Progenitor cell of endocrine pancreas (in vitro differentiated cells): ENCODE results near the gene FLRT1. TPM values are rescaled to one million over a fixed set of nuclear protein-coding genes. Genes with fewer than 3 reads are reported as not detected.

Experiments used
- DNase-seq: peaks from one replicate; pipeline ENCODE4 v3.0.0; 2021; ENCODE audit warnings: low spot score; ENCODE audit not compliant: unreplicated experiment
- H3K27ac Mint-ChIP-seq: 2 replicates; pipeline ENCODE4 v1.8.0; 2021; ENCODE audit warnings: mild to moderate bottlenecking, moderate library complexity, mixed read lengths
- H3K27me3 Mint-ChIP-seq: 2 replicates; pipeline ENCODE4 v1.8.0; 2021; ENCODE audit warnings: mixed read lengths
- H3K36me3 Mint-ChIP-seq: 2 replicates; pipeline ENCODE4 v1.8.0; 2022; ENCODE audit warnings: mixed read lengths; ENCODE audit not compliant: insufficient read depth
- H3K4me1 Mint-ChIP-seq: 2 replicates; pipeline ENCODE4 v1.8.0; 2021; ENCODE audit warnings: low read depth, mixed read lengths
- H3K4me3 Mint-ChIP-seq: 2 replicates; pipeline ENCODE4 v1.8.0; 2021; ENCODE audit warnings: low read depth, mild to moderate bottlenecking, moderate library complexity, mixed read lengths
- H3K9me3 Mint-ChIP-seq: 2 replicates; pipeline ENCODE4 v1.8.0; 2021; ENCODE audit warnings: low read depth, mixed read lengths
- CTCF ChIP-seq: fragments of 200-600 bp; sonication (generic); IDR thresholded peaks from one replicate; pipeline ENCODE4 v1.5.0; 2021; ENCODE audit warnings: antibody characterized with exemption, mild to moderate bottlenecking; ENCODE audit not compliant: unreplicated experiment
- total RNA-seq: library from RNA; stranded (reverse); gene quantifications from 2 replicates; pipeline ENCODE4 v1.2.1, GENCODE V29; 2021

Gene FLRT1
- total RNA-seq, 1 donor from 2014 or later: 0.17 TPM

DNA sequence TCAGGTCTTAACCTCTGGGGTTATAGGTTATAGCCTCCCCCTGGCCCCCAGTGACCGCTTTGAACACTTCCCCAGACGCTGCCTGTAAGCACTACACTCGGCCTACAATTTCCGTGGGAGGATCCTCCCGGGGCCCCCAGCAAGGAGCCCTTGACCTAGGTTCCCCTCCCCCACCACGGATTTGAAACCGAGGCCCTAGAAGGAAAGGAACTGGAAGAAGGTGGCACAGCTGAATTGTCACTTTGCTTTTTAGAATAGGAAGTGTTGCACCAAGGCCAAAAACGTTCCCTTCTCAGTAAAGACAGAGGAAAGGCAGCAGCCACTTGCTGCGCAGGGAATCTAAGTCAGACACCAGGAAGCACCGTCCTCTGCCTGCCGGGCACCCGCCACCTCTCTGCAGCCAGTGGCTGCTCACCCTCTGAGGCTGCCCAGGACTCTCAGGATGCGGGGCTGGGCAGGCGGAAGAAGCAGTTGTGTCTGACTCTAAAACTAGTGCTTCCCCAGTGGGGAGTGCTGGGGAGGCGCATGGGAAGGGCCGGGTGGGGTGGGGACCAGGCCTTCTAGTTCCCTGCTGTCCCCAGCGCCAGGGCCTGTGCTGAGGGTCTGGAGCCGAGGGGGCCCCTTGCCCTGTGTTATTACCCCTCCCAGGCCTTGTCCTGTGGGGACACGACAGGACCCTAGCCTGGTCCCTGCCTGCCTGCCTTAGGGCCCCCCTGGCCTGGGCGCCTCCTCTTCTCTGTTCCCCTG is 7.9 kb upstream of the FLRT1 start:
- H3K4me1 Mint-ChIP-seq: peaks cover 12% of the 10 kb centered on the region
- H3K27ac Mint-ChIP-seq: no peak overlapping the region
- H3K27me3 Mint-ChIP-seq: peaks cover 43% of the 10 kb centered on the region
- no peaks in the 10 kb centered on the region for H3K9me3 Mint-ChIP-seq
- TF ChIP-seq CTCF: no peak
- no peak overlapping the region for H3K4me3 Mint-ChIP-seq
- no peak for DNase-seq
- no peaks in the 10 kb centered on the region for H3K36me3 Mint-ChIP-seq

DNA sequence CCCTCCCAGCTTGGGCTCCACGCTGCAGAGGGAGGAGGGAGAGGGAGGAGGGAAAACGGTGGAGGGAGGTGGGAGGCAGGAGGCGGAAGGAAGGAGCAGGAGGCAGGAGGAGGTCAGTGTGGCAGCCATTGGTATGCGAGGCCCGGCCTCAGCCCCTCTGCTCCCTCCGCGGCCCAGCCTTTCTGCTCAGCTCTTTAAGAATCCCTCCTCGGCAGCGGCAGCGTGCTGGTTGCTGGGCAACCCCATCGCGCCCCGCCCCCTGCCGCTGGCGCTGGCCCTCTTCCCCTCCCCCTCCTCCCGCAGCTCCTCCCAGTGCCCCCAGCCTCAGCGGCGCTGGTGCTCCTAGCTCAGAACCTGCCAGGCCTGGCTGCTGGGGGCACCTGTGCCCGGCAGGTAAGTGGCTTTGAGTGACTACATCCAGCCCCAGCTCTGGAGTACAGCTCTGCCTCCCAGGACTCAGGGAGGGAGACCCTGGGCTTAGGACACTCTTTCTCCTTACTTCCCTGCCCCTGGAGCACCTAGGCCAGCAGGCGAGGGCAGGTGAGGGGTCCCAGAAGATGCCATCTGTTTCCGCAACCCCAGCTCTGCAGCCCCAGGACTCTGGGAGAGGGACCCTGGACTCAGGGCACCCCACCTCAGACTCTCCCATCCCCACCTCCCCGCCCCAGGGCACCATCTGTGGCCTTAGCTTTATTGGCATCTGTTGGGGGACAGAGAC is 7.2 kb upstream of the FLRT1 start:
- H3K4me3 Mint-ChIP-seq: no peak overlapping the region
- H3K4me1 Mint-ChIP-seq: peaks cover 12% of the 10 kb centered on the region

DNA sequence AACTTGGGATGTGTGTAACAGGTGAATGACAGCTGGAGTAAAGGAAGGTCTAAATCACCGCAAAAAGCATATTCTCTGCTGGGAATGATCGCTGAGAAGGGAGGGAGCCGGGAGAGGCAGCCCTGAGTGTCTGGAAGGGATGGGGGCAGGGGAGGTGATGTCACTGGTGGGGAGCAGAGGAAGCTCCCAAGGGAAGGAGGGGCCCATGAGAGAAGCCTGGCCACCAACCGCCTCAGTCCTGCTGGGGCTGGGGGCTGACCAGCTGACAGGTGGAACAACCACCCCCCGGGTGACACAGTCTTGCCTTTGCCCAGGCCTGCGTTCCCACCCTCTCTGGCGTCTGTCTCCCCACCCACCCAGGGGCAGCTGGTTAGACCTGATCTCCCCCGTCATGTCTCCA is 6.0 kb upstream of the FLRT1 start:
- Mint-ChIP-seq H3K27me3 (peaks cover 50% of the 10 kb centered on the region), H3K9me3 (no peaks in the 10 kb centered on the region), H3K4me1 (peaks cover 10% of the 10 kb centered on the region), H3K36me3 (no peaks in the 10 kb centered on the region), H3K4me3 (no peak overlapping the region), H3K27ac (no peak overlapping the region)
- DNase-seq: no peak
- no peak for TF ChIP-seq CTCF

More for the DNA sequence above, 7.2 kb upstream of the FLRT1 start:
- no peaks in the 10 kb centered on the region for H3K9me3 Mint-ChIP-seq
- no peak overlapping the region for H3K27ac Mint-ChIP-seq
- peaks cover 46% of the 10 kb centered on the region for H3K27me3 Mint-ChIP-seq
- no peaks in the 10 kb centered on the region for H3K36me3 Mint-ChIP-seq
- no peak for TF ChIP-seq CTCF
- peak; percentile 54 for DNase-seq

- TF ChIP-seq CTCF: no peak
- no peak for DNase-seq
- H3K27me3 Mint-ChIP-seq: peaks cover 56% of the 10 kb centered on the region
- H3K4me3 Mint-ChIP-seq: no peak overlapping the region
- no peaks in the 10 kb centered on the region for H3K36me3 Mint-ChIP-seq
- H3K9me3 Mint-ChIP-seq: no peaks in the 10 kb centered on the region
- H3K27ac Mint-ChIP-seq: no peak overlapping the region
- peaks cover 9% of the 10 kb centered on the region for H3K4me1 Mint-ChIP-seq
Observed at GRCh38 chr11:64031001-64031400, 4.7 kb upstream of the FLRT1 start.

DNA sequence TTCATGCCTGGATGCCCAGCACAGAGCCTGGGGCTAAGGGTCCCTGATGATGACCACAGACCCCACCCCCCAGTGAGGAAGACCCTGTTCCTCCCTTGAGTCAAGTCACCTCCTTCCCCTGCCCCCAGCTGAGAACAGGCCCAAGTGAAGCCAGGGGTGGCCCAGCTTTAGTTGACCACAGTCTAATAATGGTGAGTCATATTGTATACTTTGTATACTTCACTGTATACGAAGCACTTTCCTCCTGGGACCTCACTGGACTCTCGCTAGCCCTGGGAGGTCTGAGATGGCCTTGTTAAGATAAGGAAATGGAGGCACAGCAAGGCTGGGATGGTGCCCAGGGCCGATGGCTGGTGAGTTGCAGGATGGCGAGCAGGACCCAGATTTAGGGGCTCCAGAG is 3.7 kb upstream of the FLRT1 start:
- TF ChIP-seq CTCF: no peak
- no peaks in the 10 kb centered on the region for H3K9me3 Mint-ChIP-seq
- H3K27me3 Mint-ChIP-seq: peaks cover 50% of the 10 kb centered on the region
- no peak overlapping the region for H3K4me3 Mint-ChIP-seq
- H3K27ac Mint-ChIP-seq: no peak overlapping the region
- peaks cover 5% of the 10 kb centered on the region for H3K4me1 Mint-ChIP-seq
- no peak for DNase-seq
- no peaks in the 10 kb centered on the region for H3K36me3 Mint-ChIP-seq
